Hepatocyte (in vitro differentiated cells): Measurements from ENCODE around the gene KRT78. TPM values are rescaled to one million over a fixed set of nuclear protein-coding genes. Genes with fewer than 3 reads are reported as not detected.

ENCODE experiments used
- DNase-seq: peaks from one replicate; pipeline ENCODE4 v3.0.0-alpha.2; 2016; ENCODE audit warnings: low spot score
- H2AFZ ChIP-seq: fragments of 200-600 bp; sonication (generic); 2 replicates; pipeline ENCODE4 v1.6.0; 2016; ENCODE audit warnings: antibody characterized with exemption, mild to moderate bottlenecking
- H3K27ac ChIP-seq: fragments of 200-600 bp; sonication (generic); 2 replicates; pipeline ENCODE4 v1.5.1; 2016; ENCODE audit warnings: mild to moderate bottlenecking
- H3K27me3 ChIP-seq: fragments of 200-600 bp; sonication (generic); 2 replicates; pipeline ENCODE4 v1.6.1; 2016
- H3K36me3 ChIP-seq: fragments of 200-600 bp; sonication (generic); replicated peaks from 2 replicates; pipeline ENCODE4 v1.5.1; 2016; ENCODE audit warnings: low read depth; ENCODE audit not compliant: insufficient read depth
- H3K4me1 ChIP-seq: fragments of 200-600 bp; sonication (generic); 2 replicates; pipeline ENCODE4 v1.5.1; 2016; ENCODE audit warnings: mild to moderate bottlenecking, moderate library complexity; ENCODE audit not compliant: insufficient read depth
- H3K4me2 ChIP-seq: fragments of 200-600 bp; sonication (generic); 2 replicates; pipeline ENCODE4 v1.6.0; 2016
- H3K4me3 ChIP-seq: fragments of 200-600 bp; sonication (generic); 2 replicates; pipeline ENCODE4 v1.5.1; 2016; ENCODE audit warnings: mild to moderate bottlenecking
- H3K79me2 ChIP-seq: fragments of 200-600 bp; sonication (generic); 2 replicates; pipeline ENCODE4 v1.6.0; 2017; ENCODE audit warnings: mild to moderate bottlenecking
- H3K9me2 ChIP-seq: fragments of 200-600 bp; sonication (generic); replicated peaks from 2 replicates; pipeline ENCODE4 v1.6.0; 2017; ENCODE audit warnings: mild to moderate bottlenecking; ENCODE audit not compliant: insufficient read depth
- H3K9me3 ChIP-seq: fragments of 200-600 bp; sonication (generic); 2 replicates; pipeline ENCODE4 v1.5.1; 2016; ENCODE audit warnings: low read depth, mild to moderate bottlenecking
- H4K20me1 ChIP-seq: fragments of 200-600 bp; sonication (generic); 2 replicates; pipeline ENCODE4 v1.6.0; 2016; ENCODE audit warnings: mild to moderate bottlenecking; ENCODE audit not compliant: insufficient read depth, poor library complexity, severe bottlenecking
- EZH2 ChIP-seq: fragments of 200-600 bp; sonication (generic); IDR thresholded peaks from 2 replicates; pipeline ENCODE4 v1.6.1; 2016; ENCODE audit warnings: antibody characterized with exemption, mild to moderate bottlenecking, borderline replicate concordance
- EZH2phosphoT487 ChIP-seq: fragments of 200-600 bp; sonication (generic); IDR thresholded peaks from one replicate; pipeline ENCODE4 v1.6.1; 2018; ENCODE audit warnings: antibody characterized with exemption, mild to moderate bottlenecking, low read depth, moderate library complexity; ENCODE audit not compliant: unreplicated experiment, severe bottlenecking
- WGBS: methylation state at CpG from one replicate; pipeline ENCODE4 v1.1.6; 2016; ENCODE audit warnings: low lambda C conversion rate; ENCODE audit errors: missing lambda C conversion rate; 5-methylcytosine and 5-hydroxymethylcytosine counted together
- polyA plus RNA-seq: library from polyadenylated mRNA; unstranded; fragments of >200 nt; fragmentation: Nextera tagmentation; extraction: Ambion mirVana; gene quantifications from 2 replicates; pipeline ENCODE4 v1.2.1, GENCODE V29; 2016
- total RNA-seq: library from RNA; depleted of rRNA; stranded (reverse); fragments of >200 nt; gene quantifications from 2 replicates; pipeline ENCODE4 v1.2.3, GENCODE V29; 2014
- TF ChIP-seq, protein P1 (sequence below): fragments of 200-600 bp; sonication (generic); IDR thresholded peaks from 2 replicates; pipeline ENCODE4 v1.5.1; 2016; ENCODE audit warnings: antibody characterized with exemption, mild to moderate bottlenecking; ENCODE audit not compliant: poor library complexity

KRT78 gene
- total and polyA plus RNA-seq, 2 experiments from 2014 or later = not detected

DNA sequence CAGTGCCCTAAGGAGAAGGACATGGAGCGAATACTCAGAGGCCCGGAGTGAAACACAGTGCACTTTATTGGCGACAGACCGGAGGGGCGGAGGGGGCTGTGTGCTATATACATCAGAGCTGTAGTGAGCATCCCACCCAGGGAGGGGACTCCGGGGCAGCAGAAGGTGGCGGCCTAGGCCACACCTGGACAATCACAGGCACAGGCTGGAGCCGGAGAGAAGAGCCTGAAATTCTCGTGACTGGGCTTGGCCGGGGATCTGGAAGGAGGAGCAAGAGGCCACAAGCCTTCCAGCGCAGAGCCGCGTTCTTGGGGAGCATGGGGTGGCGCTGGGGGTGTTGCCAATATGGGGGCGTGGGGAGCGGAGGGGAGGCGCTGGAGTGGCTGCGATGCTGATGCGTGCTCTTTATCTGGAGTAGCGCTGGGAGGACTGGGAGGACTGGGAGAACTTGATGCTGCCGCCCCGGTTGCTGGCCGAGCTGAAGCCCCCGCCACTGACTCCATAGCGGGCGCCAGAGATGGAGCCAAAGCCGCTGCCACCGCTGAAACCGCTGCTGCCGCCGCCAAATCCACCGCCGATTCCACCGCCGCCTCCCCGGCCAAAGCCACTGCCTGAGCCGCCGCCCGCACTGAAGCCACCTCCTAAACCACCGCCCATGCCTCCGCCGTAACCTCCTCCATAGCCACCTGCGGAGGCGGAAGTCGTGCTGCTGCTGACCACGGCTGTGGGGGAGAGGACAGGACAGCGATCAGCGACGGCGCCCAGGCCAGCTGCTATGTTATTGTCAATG, 59.0 kb downstream of the KRT78 start:
- H3K4me2 ChIP-seq = no peak overlapping the region
- TF ChIP-seq EZH2 (no peak), EZH2phosphoT487 (no peak)
- TF ChIP-seq, protein P1, sequence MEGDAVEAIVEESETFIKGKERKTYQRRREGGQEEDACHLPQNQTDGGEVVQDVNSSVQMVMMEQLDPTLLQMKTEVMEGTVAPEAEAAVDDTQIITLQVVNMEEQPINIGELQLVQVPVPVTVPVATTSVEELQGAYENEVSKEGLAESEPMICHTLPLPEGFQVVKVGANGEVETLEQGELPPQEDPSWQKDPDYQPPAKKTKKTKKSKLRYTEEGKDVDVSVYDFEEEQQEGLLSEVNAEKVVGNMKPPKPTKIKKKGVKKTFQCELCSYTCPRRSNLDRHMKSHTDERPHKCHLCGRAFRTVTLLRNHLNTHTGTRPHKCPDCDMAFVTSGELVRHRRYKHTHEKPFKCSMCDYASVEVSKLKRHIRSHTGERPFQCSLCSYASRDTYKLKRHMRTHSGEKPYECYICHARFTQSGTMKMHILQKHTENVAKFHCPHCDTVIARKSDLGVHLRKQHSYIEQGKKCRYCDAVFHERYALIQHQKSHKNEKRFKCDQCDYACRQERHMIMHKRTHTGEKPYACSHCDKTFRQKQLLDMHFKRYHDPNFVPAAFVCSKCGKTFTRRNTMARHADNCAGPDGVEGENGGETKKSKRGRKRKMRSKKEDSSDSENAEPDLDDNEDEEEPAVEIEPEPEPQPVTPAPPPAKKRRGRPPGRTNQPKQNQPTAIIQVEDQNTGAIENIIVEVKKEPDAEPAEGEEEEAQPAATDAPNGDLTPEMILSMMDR = no peak
- H3K9me2 ChIP-seq = no peaks in the 10 kb centered on the region
- H3K79me2 ChIP-seq = no peaks in the 10 kb centered on the region
- H3K4me3 ChIP-seq = no peak overlapping the region
- no peaks in the 10 kb centered on the region for H4K20me1 ChIP-seq
- H3K4me1 ChIP-seq = peaks cover 5% of the 10 kb centered on the region
- DNase-seq = no peak
- no peak overlapping the region for H2AFZ ChIP-seq
- no peaks in the 10 kb centered on the region for H3K36me3 ChIP-seq
- H3K9me3 ChIP-seq = no peaks in the 10 kb centered on the region
- H3K27ac ChIP-seq = no peak overlapping the region
- H3K27me3 ChIP-seq = no peaks in the 10 kb centered on the region
- 87% methylated on average over 42 of the region's 50 CpGs for WGBS

DNA sequence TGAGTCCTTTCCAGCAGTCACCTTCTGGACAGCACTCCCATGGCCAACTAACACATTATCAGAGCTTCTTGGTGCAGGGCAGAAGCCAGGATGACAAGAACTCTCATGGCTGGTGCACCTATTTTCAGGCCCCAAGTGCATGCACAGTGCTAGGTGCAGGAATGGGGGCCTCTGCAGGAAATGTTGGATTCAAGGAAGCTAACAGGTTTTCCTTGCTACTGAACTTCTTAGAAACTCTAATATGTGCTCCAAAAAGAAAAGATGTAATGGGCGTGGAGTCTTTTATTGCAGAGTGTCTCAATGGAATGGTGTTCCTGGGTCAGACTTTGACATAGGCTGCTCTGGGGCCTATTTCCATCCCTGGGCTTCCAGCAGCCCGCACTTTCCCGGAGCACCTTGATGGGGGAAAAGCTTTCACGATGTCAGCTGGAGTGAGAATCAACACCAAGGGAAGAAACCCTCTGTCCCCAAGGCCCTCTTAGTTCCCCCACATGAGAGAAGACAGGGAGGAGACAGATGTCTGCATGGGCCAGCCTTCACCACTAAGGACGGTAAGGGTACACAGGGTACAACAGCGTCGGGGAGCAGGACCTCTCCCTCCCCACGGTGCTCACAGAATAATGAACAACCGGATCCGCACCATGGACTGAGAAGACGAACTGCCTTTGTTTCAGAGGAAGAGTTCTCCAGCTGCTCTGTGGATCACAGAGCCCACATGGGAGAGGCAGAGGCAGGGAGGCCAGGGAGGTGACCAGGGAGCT, 59.7 kb downstream of the KRT78 start:
- 97% methylated on average over 11 of the region's 11 CpGs for WGBS
- TF ChIP-seq EZH2phosphoT487 = no peak
- Histone ChIP-seq H3K27ac (no peak overlapping the region), H3K27me3 (no peaks in the 10 kb centered on the region), H3K4me1 (peaks cover 5% of the 10 kb centered on the region), H3K4me3 (no peak overlapping the region), H3K36me3 (no peaks in the 10 kb centered on the region), H2AFZ (no peak overlapping the region), H4K20me1 (no peaks in the 10 kb centered on the region), H3K9me2 (no peaks in the 10 kb centered on the region), H3K9me3 (no peaks in the 10 kb centered on the region), H3K79me2 (no peaks in the 10 kb centered on the region), H3K4me2 (no peak overlapping the region)
- no peak for DNase-seq

DNA sequence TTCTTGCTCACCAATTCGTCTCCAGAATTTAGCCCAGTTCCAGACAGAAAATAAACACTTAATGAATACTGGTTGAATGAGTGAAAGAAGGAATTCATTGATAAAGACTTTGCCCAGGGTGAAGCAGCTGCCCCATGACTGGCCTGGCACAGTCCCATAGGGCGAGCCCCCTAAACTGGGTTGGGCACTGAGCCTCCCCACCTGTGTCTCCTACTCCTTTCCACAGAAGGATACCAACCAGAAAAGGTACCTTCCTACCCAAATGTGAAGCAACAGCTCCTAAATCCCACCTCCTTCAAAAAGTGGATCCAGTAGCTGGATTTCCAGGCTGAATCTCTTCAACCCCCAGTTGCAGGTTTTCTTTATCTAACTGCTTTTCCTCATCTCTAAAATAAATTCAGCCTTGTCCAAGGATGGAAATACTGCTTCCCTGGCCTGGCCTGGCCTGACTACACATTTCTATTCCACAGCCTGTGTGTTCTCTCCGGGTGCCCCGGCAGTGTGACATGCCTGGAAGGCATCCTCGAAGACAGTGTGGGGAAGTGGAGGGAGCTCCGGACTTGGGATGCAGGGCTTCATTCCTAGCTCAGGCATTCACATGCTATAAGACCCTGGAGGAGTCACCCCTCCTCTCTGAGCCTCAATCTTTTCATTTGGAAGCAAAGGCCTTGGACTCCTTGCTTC, 60.5 kb downstream of the KRT78 start:
- no peak overlapping the region for H3K4me3 ChIP-seq
- H4K20me1 ChIP-seq = no peaks in the 10 kb centered on the region
- no peaks in the 10 kb centered on the region for H3K36me3 ChIP-seq
- H2AFZ ChIP-seq = no peak overlapping the region
- no peaks in the 10 kb centered on the region for H3K9me3 ChIP-seq
- no peaks in the 10 kb centered on the region for H3K27me3 ChIP-seq
- H3K79me2 ChIP-seq = no peaks in the 10 kb centered on the region
- 71% methylated on average over 6 of the region's 6 CpGs for WGBS
- DNase-seq = no peak
- no peak overlapping the region for H3K27ac ChIP-seq
- no peak overlapping the region for H3K4me2 ChIP-seq
- peaks cover 5% of the 10 kb centered on the region for H3K4me1 ChIP-seq
- no peaks in the 10 kb centered on the region for H3K9me2 ChIP-seq
- TF ChIP-seq, protein P1 = no peak
- TF ChIP-seq EZH2 (no peak), EZH2phosphoT487 (no peak)

Other genes with a start within 250 kb of the KRT78 start
- gene KRT72, start 247.5 kb downstream of the KRT78 start, total RNA-seq = not detected in 2 replicates
- gene KRT72, start 247.5 kb downstream of the KRT78 start, polyA plus RNA-seq = not detected in 2 replicates
- not detected in 2 replicates for gene KRT73, start 230.4 kb downstream of the KRT78 start, total RNA-seq
- gene KRT73, start 230.4 kb downstream of the KRT78 start, polyA plus RNA-seq = not detected in 2 replicates
- not detected in 2 replicates for gene KRT2, start 196.8 kb downstream of the KRT78 start, total RNA-seq
- not detected in 2 replicates for gene KRT2, start 196.8 kb downstream of the KRT78 start, polyA plus RNA-seq
- 0.13 TPM in 1 of 2 replicates, not detected in the other for gene KRT1, start 168.6 kb downstream of the KRT78 start, total RNA-seq
- gene KRT1, start 168.6 kb downstream of the KRT78 start, polyA plus RNA-seq = not detected in 2 replicates
- not detected in 2 replicates for gene KRT77, start 145.5 kb downstream of the KRT78 start, total RNA-seq
- not detected in 2 replicates for gene KRT77, start 145.5 kb downstream of the KRT78 start, polyA plus RNA-seq
- gene KRT76, start 71.6 kb downstream of the KRT78 start, total RNA-seq = not detected in 2 replicates
- not detected in 2 replicates for gene KRT76, start 71.6 kb downstream of the KRT78 start, polyA plus RNA-seq
- gene KRT3, start 52.9 kb downstream of the KRT78 start, total RNA-seq = not detected in 2 replicates
- gene KRT3, start 52.9 kb downstream of the KRT78 start, polyA plus RNA-seq = 0.43 TPM in 1 of 2 replicates, not detected in the other
- 8.7 and 9.6 TPM in 2 replicates for gene KRT4, start 34.9 kb downstream of the KRT78 start, total RNA-seq
- gene KRT4, start 34.9 kb downstream of the KRT78 start, polyA plus RNA-seq = 4.2 and 7.2 TPM in 2 replicates
- 0.07 TPM in 1 of 2 replicates, not detected in the other for gene KRT79, start 14.7 kb downstream of the KRT78 start, total RNA-seq
- 0.44 TPM in 1 of 2 replicates, not detected in the other for gene KRT79, start 14.7 kb downstream of the KRT78 start, polyA plus RNA-seq
- gene KRT8, start 56.1 kb upstream of the KRT78 start, total RNA-seq = 1,376 and 1,381 TPM in 2 replicates
- 2,058 and 2,283 TPM in 2 replicates for gene KRT8, start 56.1 kb upstream of the KRT78 start, polyA plus RNA-seq
- gene KRT18, start 100.1 kb upstream of the KRT78 start, total RNA-seq = 676 and 753 TPM in 2 replicates
- 1,621 and 1,849 TPM in 2 replicates for gene KRT18, start 100.1 kb upstream of the KRT78 start, polyA plus RNA-seq
- 435 and 449 TPM in 2 replicates for gene EIF4B, start 157.5 kb upstream of the KRT78 start, total RNA-seq
- 53.5 and 65.1 TPM in 2 replicates for gene EIF4B, start 157.5 kb upstream of the KRT78 start, polyA plus RNA-seq
- gene TNS2, start 201.1 kb upstream of the KRT78 start, total RNA-seq = 15.9 and 16.9 TPM in 2 replicates
- 32.2 and 41.8 TPM in 2 replicates for gene TNS2, start 201.1 kb upstream of the KRT78 start, polyA plus RNA-seq
- gene SPRYD3, start 230.4 kb upstream of the KRT78 start, total RNA-seq = 19.3 and 20.9 TPM in 2 replicates
- gene SPRYD3, start 230.4 kb upstream of the KRT78 start, polyA plus RNA-seq = 24.6 and 25.8 TPM in 2 replicates
- gene IGFBP6, start 248.7 kb upstream of the KRT78 start, total RNA-seq = 21.8 and 25.1 TPM in 2 replicates
- 81.2 and 86.0 TPM in 2 replicates for gene IGFBP6, start 248.7 kb upstream of the KRT78 start, polyA plus RNA-seq